Endothelial cell of umbilical vein (primary cell): ENCODE results near the gene ZSCAN2. TPM values are rescaled to one million over a fixed set of nuclear protein-coding genes. Genes with fewer than 3 reads are reported as not detected.
"Not testable (repeated sequence)": the region's sequence is repeated elsewhere in the genome, so short reads cannot be mapped to it uniquely, and the experiment has no call there.

Source experiments
- BruUV-seq: library from RNA; stranded (reverse); fragments of 400-500 nt; replicated peaks from 2 replicates; lab custom pipeline; 2021; lab: Mats Ljungman, UMichigan
- CTCF ChIA-PET: fragments of 300-600, 350-600 bp; sonication (Branson Sonifier 250); formaldehyde crosslinking; loops from one replicate; lab custom pipeline; 2021; ENCODE audit warnings: antibody characterized with exemption, inconsistent platforms; lab: Charles Lee
- POLR2A ChIA-PET: fragments of 300-600, 350-600 bp; sonication (Branson Sonifier 250); formaldehyde crosslinking; loops from one replicate; lab custom pipeline; 2021; ENCODE audit warnings: antibody characterized with exemption, inconsistent platforms; lab: Charles Lee
- DNase-seq: peaks from one replicate; pipeline ENCODE4 v3.0.0-alpha.2; 2011; ENCODE audit warnings: low read depth, low spot score
- FAIRE-seq: peaks from 2 replicates; lab custom pipeline; 2011; peaks lifted over from hg19 to GRCh38; lab: Jason Lieb, UNC
- H2AFZ ChIP-seq: 2 replicates; pipeline ENCODE4 v1.6.0; 2012; ENCODE audit warnings: low read depth, low read length, control low read depth, inconsistent platforms
- H3K27ac ChIP-seq: 2 replicates; pipeline ENCODE4 v1.5.1; 2011; ENCODE audit warnings: low read depth, mild to moderate bottlenecking, control low read depth, low read length, moderate library complexity; ENCODE audit not compliant: insufficient read depth
- H3K27me3 ChIP-seq, 2 experiments: 2 replicates each; pipeline versions ENCODE4 v1.6.0 to v1.6.1; 2011; ENCODE audit warnings: low read length in 2 of 2, mixed read lengths in 1 of 2; ENCODE audit not compliant: control insufficient read depth in 2 of 2, insufficient read depth in 2 of 2
- H3K36me3 ChIP-seq, 2 experiments: 2 replicates in 1 of 2; 3 replicates in 1 of 2; pipeline ENCODE4 v1.5.1; 2011; ENCODE audit warnings: low read length in 2 of 2, mild to moderate bottlenecking in 1 of 2, moderate library complexity in 1 of 2; ENCODE audit not compliant: control insufficient read depth in 2 of 2, insufficient read depth in 2 of 2; ENCODE audit errors: extremely low read depth in 1 of 2
- H3K4me1 ChIP-seq: 3 replicates; pipeline ENCODE4 v1.5.1; 2011; ENCODE audit warnings: mild to moderate bottlenecking, low read length; ENCODE audit not compliant: control insufficient read depth, insufficient read depth; ENCODE audit errors: extremely low read depth
- H3K4me2 ChIP-seq: 2 replicates; pipeline ENCODE4 v1.6.1; 2011; ENCODE audit warnings: low read length, control low read depth, mixed read lengths; ENCODE audit not compliant: insufficient read depth
- H3K4me3 ChIP-seq, 3 experiments: fragments of 200-600 bp in 1 of 3; sonication (generic), shearing (Covaris generic) in 1 of 3; replicated peaks in 1 of 3; 2 replicates each; pipeline ENCODE4 v1.5.1; 2011 to 2016; ENCODE audit warnings: control low read depth in 3 of 3, low read length in 3 of 3, mild to moderate bottlenecking in 2 of 3, inconsistent platforms in 1 of 3, low read depth in 1 of 3, moderate library complexity in 1 of 3; ENCODE audit not compliant: insufficient read depth in 1 of 3
- H3K79me2 ChIP-seq: 2 replicates; pipeline ENCODE4 v1.6.0; 2012; ENCODE audit warnings: low read length, inconsistent platforms; ENCODE audit not compliant: control insufficient read depth, insufficient read depth
- H3K9ac ChIP-seq: replicated peaks from 2 replicates; pipeline ENCODE3; 2011; ENCODE audit warnings: low read length, control low read depth; ENCODE audit not compliant: insufficient read depth; ENCODE audit errors: extremely low read depth
- H3K9me1 ChIP-seq: replicated peaks from 3 replicates; pipeline ENCODE4 v1.6.0; 2011; ENCODE audit warnings: mild to moderate bottlenecking, low read length; ENCODE audit not compliant: control insufficient read depth, insufficient read depth; ENCODE audit errors: extremely low read depth
- H3K9me3 ChIP-seq: replicated peaks from 2 replicates; pipeline ENCODE4 v1.5.1; 2012; ENCODE audit warnings: low read length, inconsistent platforms; ENCODE audit not compliant: control insufficient read depth, insufficient read depth
- H4K20me1 ChIP-seq: replicated peaks from 2 replicates; pipeline ENCODE3; 2011; ENCODE audit warnings: mild to moderate bottlenecking, low read length; ENCODE audit not compliant: control insufficient read depth, insufficient read depth; ENCODE audit errors: extremely low read depth
- CTCF ChIP-seq, 2 donors: IDR thresholded peaks; 1 replicate in 1 of 2; 2 replicates in 1 of 2; pipeline ENCODE4 v1.5.1; 2011; ENCODE audit warnings: low read length in 2 of 2, mild to moderate bottlenecking in 2 of 2, moderate library complexity in 2 of 2, control low read depth in 1 of 2, inconsistent platforms in 1 of 2, low read depth in 1 of 2; ENCODE audit not compliant: insufficient read depth in 1 of 2; ENCODE audit errors: extremely low read depth in 1 of 2
- EZH2 ChIP-seq: IDR thresholded peaks from 2 replicates; pipeline ENCODE4 v1.6.1; 2012; ENCODE audit warnings: borderline replicate concordance, low read depth, mild to moderate bottlenecking, moderate library complexity, low read length, inconsistent platforms; ENCODE audit not compliant: severe bottlenecking
- FOS ChIP-seq: IDR thresholded peaks from 2 replicates; pipeline ENCODE4 v1.6.1; 2011; ENCODE audit warnings: mild to moderate bottlenecking, low read length, moderate library complexity, borderline replicate concordance; ENCODE audit not compliant: insufficient read depth
- GATA2 ChIP-seq: IDR thresholded peaks from 2 replicates; pipeline ENCODE4 v1.7.0; 2011; ENCODE audit warnings: low read depth, mild to moderate bottlenecking, moderate library complexity, mixed read lengths, low read length; ENCODE audit not compliant: insufficient read length, insufficient read depth
- JUN ChIP-seq: IDR thresholded peaks from 2 replicates; pipeline ENCODE4 v1.6.1; 2011; ENCODE audit warnings: borderline replicate concordance, low read depth; ENCODE audit not compliant: insufficient read length, insufficient read depth
- MAX ChIP-seq: IDR thresholded peaks from 2 replicates; pipeline ENCODE4 v1.6.1; 2011; ENCODE audit not compliant: insufficient read depth, insufficient read length
- MYC ChIP-seq: IDR thresholded peaks from one replicate; pipeline ENCODE4 v1.6.1; 2011; ENCODE audit warnings: mild to moderate bottlenecking, low read depth, low read length
- POLR2A ChIP-seq: IDR thresholded peaks from 2 replicates; pipeline ENCODE4 v1.6.1; 2012; ENCODE audit warnings: low read depth, mild to moderate bottlenecking, control low read depth, low read length
- POLR2AphosphoS5 ChIP-seq: IDR thresholded peaks from 2 replicates; pipeline ENCODE4 v1.6.1; 2012; ENCODE audit warnings: low read depth, mild to moderate bottlenecking, control low read depth, low read length, moderate library complexity; ENCODE audit not compliant: insufficient read depth
- dilution Hi-C: fragments of 300-500 bp; cut with MboI; formaldehyde crosslinking; loops from one replicate; pipeline ENCODE4 v1.15.0; 2019; ENCODE audit warnings: low sequenced_read_pairs; ENCODE audit not compliant: extremely low pct_ligation_motif_present
- intact Hi-C: fragments of 100-400 bp; cut with micrococcal nuclease; formaldehyde crosslinking; loops from one replicate; pipeline ENCODE4 v1.10.0; 2022
- polyA plus RNA-seq, 4 experiments: library from polyadenylated mRNA; depleted of rRNA in 3 of 4; stranded (reverse) in 3 of 4; unstranded in 1 of 4; fragments of >200 nt; gene quantifications; 2 replicates each; pipeline versions ENCODE4 v1.2.1 to v1.2.3, GENCODE V29; 2011 to 2012; ENCODE audit warnings: missing spikeins in 1 of 4
- total RNA-seq: library from RNA; stranded (reverse); gene quantifications from 2 replicates; pipeline ENCODE4 v1.2.3, GENCODE V29; 2021

ZSCAN2 gene
- total and polyA plus RNA-seq, 2 donors (not counting 3 experiments of a cell fraction or from before 2014, with no cell fraction given), result 12.9 to 13.5 TPM

GRCh38 chr15:84552896-84553295 is 47.9 kb upstream of the ZSCAN2 start:
- Histone ChIP-seq H3K4me1 (peaks cover 16% of the 10 kb centered on the region), H3K9me1 (no peaks in the 10 kb centered on the region), H3K36me3 (peaks cover 0 to 2% of the 10 kb centered on the region in 2 experiments), H2AFZ (no peak overlapping the region), H3K79me2 (no peaks in the 10 kb centered on the region), H3K27me3 (no peaks in the 10 kb centered on the region), H3K27ac (no peak overlapping the region), H3K4me2 (no peak overlapping the region), H3K4me3 (no peak overlapping the region), H4K20me1 (no peaks in the 10 kb centered on the region), H3K9ac (no peak overlapping the region), H3K9me3 (no peaks in the 10 kb centered on the region)
- DNase-seq (no peak), FAIRE-seq (no peak)
- POLR2A ChIA-PET, result no interaction called here
- TF ChIP-seq POLR2AphosphoS5 (no peak), GATA2 (no peak), JUN (no peak), FOS (no peak), POLR2A (no peak), EZH2 (no peak), MAX (no peak), CTCF (IDR thresholded peaks at IDR 0.05; ENCODE audit: extremely low read depth in 1 of 2, insufficient read depth in 1 of 2, low read depth in 1 of 2, low read length in 2 of 2) (no peak), MYC (no peak)
- intact Hi-C loops (no loop called here), dilution Hi-C loops (no loop called here)
- no TSS peak for BruUV-seq
- CTCF ChIA-PET, result no interaction called here

- H3K4me1 ChIP-seq, result peaks cover 12% of the 10 kb centered on the region
- H3K4me2 ChIP-seq, POLR2A ChIA-PET, intact Hi-C loops, DNase-seq, H3K9ac ChIP-seq, H3K27me3 ChIP-seq, H3K4me3 ChIP-seq, H3K36me3 ChIP-seq, CTCF ChIA-PET, H3K9me1 ChIP-seq, BruUV-seq, FAIRE-seq, H2AFZ ChIP-seq, H3K9me3 ChIP-seq, H3K79me2 ChIP-seq, H3K27ac ChIP-seq, dilution Hi-C loops, H4K20me1 ChIP-seq: not testable (repeated sequence)
Observed at GRCh38 chr15:84556690-84557089, 44.1 kb upstream of the ZSCAN2 start.

- H3K9me1 ChIP-seq, BruUV-seq, H3K4me3 ChIP-seq, CTCF ChIA-PET, H3K79me2 ChIP-seq, H4K20me1 ChIP-seq, H3K27me3 ChIP-seq, POLR2A ChIA-PET, FAIRE-seq, DNase-seq, H3K4me1 ChIP-seq, intact Hi-C loops, H2AFZ ChIP-seq, H3K9me3 ChIP-seq, H3K4me2 ChIP-seq, H3K27ac ChIP-seq, dilution Hi-C loops, H3K9ac ChIP-seq, H3K36me3 ChIP-seq: not testable (repeated sequence)
Observed at GRCh38 chr15:84568021-84568420, 32.8 kb upstream of the ZSCAN2 start.
